LNCaP clone FGC (cell line): ENCODE data around the gene NDRG2.
"Not testable (repeated sequence)": the region's sequence is repeated elsewhere in the genome, so short reads cannot be mapped to it uniquely, and the experiment has no call there.

Experiments used
- DNase-seq: peaks from one replicate; pipeline ENCODE4 v3.0.0-alpha.2; 2011; ENCODE audit warnings: low read depth
- H3K4me3 ChIP-seq: 2 replicates; pipeline ENCODE4 v1.5.1; 2011; ENCODE audit warnings: mild to moderate bottlenecking, low read depth, low read length, control low read depth
- TF ChIP-seq, protein P1 (sequence below): IDR thresholded peaks from 2 replicates; pipeline ENCODE4 v1.5.1; 2012; ENCODE audit warnings: mild to moderate bottlenecking; ENCODE audit not compliant: control insufficient read depth, insufficient read depth; ENCODE audit errors: extremely low read depth

The NDRG2 gene

GRCh38 chr14:21047378-21047781 lies 22.5 kb upstream of the NDRG2 start:
- TF ChIP-seq, protein P1, sequence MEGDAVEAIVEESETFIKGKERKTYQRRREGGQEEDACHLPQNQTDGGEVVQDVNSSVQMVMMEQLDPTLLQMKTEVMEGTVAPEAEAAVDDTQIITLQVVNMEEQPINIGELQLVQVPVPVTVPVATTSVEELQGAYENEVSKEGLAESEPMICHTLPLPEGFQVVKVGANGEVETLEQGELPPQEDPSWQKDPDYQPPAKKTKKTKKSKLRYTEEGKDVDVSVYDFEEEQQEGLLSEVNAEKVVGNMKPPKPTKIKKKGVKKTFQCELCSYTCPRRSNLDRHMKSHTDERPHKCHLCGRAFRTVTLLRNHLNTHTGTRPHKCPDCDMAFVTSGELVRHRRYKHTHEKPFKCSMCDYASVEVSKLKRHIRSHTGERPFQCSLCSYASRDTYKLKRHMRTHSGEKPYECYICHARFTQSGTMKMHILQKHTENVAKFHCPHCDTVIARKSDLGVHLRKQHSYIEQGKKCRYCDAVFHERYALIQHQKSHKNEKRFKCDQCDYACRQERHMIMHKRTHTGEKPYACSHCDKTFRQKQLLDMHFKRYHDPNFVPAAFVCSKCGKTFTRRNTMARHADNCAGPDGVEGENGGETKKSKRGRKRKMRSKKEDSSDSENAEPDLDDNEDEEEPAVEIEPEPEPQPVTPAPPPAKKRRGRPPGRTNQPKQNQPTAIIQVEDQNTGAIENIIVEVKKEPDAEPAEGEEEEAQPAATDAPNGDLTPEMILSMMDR: no peak
- no peak for DNase-seq
- H3K4me3 ChIP-seq: no peak overlapping the region

GRCh38 chr14:21043974-21044618 lies 19.2 kb upstream of the NDRG2 start:
- TF ChIP-seq, protein P1: no peak
- no peak overlapping the region for H3K4me3 ChIP-seq
- DNase-seq: no peak

DNA sequence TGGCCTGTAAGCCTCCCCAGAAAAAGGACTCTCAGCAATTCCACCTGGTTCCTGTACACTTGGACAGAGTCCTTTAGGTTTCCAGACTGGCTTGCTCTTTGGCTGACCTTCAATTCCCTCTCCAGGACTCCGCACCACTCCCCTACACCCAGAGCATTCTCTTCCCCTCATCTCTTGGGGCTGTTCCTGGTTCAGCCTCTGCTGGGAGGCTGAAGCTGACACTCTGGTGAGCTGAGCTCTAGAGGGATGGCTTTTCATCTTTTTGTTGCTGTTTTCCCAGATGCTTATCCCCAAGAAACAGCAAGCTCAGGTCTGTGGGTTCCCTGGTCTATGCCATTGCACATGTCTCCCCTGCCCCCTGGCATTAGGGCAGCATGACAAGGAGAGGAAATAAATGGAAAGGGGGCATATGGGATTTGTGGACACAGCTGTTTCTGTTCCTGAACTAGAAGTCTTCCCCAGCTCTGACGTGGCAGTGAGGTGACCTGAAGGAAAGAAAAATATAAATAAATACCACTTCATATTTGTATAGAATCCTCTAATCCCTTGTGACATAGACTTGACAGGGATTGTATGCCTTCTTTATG lies 18.6 kb upstream of the NDRG2 start:
- TF ChIP-seq, protein P1: no peak
- no peak for DNase-seq
- no peak overlapping the region for H3K4me3 ChIP-seq

GRCh38 chr14:21042918-21043317 lies 18.1 kb upstream of the NDRG2 start:
- TF ChIP-seq, protein P1: no peak
- DNase-seq: no peak
- no peak overlapping the region for H3K4me3 ChIP-seq

DNA sequence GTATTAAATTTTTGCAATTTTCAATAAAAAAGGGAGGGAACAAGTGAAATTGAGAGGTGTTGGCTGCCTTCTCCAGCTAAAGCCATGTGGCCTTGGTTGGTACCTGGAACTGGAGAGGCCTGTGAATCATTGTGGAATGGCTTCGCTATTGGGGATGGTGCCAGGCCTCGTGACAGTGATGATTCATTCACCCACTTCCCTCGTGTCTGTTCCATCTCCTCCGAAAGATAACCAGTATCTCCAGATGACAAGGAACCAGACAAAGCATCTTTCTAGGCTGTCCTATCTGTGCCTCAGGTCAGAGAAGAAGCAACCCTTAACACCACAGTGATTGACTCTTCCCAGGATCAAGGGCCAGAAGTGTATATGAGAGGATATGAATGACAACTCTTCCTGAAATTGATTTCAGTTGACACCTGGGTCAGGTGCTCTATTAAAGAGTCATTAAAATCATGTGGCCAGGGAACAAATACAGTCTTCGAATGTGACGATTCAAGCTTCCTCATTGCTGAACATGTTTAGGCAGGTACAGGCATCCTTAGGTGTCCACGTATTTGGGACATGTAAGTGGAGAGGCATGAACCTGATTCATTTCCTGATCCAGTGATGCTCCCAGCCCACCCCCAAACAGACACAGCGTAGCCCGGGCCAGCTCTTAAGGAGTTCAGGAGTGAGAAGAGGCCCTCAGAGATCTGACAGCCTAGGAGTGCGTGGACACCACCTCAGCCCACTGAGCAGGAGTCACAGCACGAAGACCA lies 17.0 kb upstream of the NDRG2 start, which contains the start of gene RNASE7:
Gene RNASE7, plus strand, starts transcription at position 687 of the 758 bp plus-strand sequence. CDS start 631 bp downstream, outside the sequence.
- TF ChIP-seq, protein P1: no peak
- no peak within 1 kb of the TSS for H3K4me3 ChIP-seq
- no peak for DNase-seq

- not testable (repeated sequence) for H3K4me3 ChIP-seq, DNase-seq
Observed at GRCh38 chr14:21040941-21041340, 16.1 kb upstream of the NDRG2 start.

DNA sequence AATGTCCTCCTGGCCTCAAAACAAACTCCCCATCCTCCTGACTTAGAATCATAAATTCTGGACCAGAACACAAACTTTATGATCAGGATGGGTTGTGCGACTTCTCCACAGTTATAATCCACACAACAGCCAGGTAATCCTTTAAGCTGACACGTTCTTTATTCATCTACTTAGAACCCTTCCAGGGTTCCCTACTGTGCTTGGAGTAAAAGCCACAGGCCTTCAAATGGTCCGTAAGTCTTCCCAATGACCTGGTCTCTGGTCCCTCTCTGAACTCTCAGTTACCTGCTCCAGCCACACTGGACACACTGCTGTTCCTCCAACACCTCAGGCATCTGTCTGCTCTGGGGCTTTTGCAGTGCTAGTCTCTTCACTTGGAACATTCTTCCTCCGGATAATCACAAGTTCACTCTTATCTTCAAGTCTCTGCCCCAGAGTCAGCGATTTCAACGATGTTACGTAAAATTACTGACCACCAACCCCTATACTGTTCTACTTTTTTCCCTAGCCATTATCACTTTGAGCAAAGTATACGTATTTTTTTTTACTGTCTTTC lies 15.6 kb upstream of the NDRG2 start:
- H3K4me3 ChIP-seq: no peak overlapping the region
- TF ChIP-seq, protein P1: no peak
- DNase-seq: no peak
